ENCODE results near the gene WSB2.

The WSB2 gene

GRCh38 chr12:117994551-117995438 lies 66.2 kb downstream of the WSB2 start:
- no peak for DNase-seq (ENCODE audit: low spot score)

- DNase-seq (ENCODE audit: low spot score), result peak; percentile 33
These were observed 74.1 kb downstream of the WSB2 start for GRCh38 chr12:117986705-117987469.

GRCh38 chr12:117985182-117985581 lies 75.8 kb downstream of the WSB2 start:
- no peak for DNase-seq (ENCODE audit: low spot score)

Data from kidney capillary endothelial cell (primary cell).